22Rv1 (cell line): Measurements from ENCODE around the gene KRT27.

Experiments used
- H3K27ac ChIP-seq: fragments of 450-650 bp; 2 replicates; pipeline ENCODE4 v1.5.1; 2017
- ZFX ChIP-seq: fragments of 450-650 bp; IDR thresholded peaks from 2 replicates; pipeline ENCODE4 v1.6.1; 2017; ENCODE audit warnings: antibody characterized with exemption, borderline replicate concordance
- TF ChIP-seq, protein P1 (sequence below): fragments of 450-650 bp; IDR thresholded peaks from 2 replicates; pipeline ENCODE4 v1.5.1; 2017; ENCODE audit warnings: mild to moderate bottlenecking

Gene KRT27

GRCh38 chr17:40806131-40806530 is 23.8 kb upstream of the KRT27 start:
- no peak for TF ChIP-seq ZFX
- TF ChIP-seq, protein P1, sequence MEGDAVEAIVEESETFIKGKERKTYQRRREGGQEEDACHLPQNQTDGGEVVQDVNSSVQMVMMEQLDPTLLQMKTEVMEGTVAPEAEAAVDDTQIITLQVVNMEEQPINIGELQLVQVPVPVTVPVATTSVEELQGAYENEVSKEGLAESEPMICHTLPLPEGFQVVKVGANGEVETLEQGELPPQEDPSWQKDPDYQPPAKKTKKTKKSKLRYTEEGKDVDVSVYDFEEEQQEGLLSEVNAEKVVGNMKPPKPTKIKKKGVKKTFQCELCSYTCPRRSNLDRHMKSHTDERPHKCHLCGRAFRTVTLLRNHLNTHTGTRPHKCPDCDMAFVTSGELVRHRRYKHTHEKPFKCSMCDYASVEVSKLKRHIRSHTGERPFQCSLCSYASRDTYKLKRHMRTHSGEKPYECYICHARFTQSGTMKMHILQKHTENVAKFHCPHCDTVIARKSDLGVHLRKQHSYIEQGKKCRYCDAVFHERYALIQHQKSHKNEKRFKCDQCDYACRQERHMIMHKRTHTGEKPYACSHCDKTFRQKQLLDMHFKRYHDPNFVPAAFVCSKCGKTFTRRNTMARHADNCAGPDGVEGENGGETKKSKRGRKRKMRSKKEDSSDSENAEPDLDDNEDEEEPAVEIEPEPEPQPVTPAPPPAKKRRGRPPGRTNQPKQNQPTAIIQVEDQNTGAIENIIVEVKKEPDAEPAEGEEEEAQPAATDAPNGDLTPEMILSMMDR = no peak
- H3K27ac ChIP-seq = no peak overlapping the region

DNA sequence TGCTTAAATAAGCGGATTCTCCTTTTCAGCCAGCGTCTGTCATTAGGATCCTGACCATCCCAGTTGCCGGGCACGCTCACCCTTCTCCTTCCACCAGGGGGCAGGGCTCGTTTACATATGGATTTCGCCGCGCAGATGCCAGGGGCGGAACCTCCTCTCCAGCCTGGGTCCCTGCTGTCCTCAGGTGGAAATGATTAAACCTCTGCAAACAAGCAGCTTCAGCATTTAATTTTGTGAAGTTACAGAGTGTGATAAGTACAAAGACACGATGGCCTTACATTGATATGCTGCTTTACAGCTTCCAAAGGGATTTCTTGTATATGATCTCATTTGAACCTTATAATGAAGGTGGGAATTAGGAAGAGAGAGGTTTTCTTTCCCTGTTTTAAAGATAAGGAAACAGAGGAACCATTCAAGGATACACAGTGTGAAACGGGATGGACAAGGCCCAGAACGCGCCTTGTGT is 21.3 kb upstream of the KRT27 start:
- TF ChIP-seq ZFX = no peak
- TF ChIP-seq, protein P1 = peak; percentile 93
- H3K27ac ChIP-seq = no peak overlapping the region

DNA sequence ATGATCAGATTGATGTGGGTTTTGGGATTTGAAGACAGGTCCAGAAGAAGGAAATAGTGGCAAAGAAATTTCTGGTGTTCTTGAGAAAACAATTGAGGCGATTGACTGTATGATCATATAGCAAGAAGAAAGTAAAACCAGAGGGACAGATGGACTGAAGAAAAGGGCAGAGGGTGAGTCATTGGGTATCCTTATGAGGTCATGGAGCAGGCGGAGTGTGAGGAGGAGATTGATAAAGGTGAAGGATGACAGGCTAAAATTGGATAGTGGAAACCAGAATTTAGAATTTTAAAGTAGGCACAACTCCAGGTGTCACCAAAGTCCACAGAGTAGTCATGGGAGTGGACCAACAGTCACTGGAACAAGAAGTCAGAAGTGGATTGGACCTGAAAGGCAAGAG is 18.8 kb upstream of the KRT27 start:
- no peak for TF ChIP-seq ZFX
- TF ChIP-seq, protein P1 = no peak
- no peak overlapping the region for H3K27ac ChIP-seq

- TF ChIP-seq ZFX = no peak
- H3K27ac ChIP-seq = no peak overlapping the region
Measured at GRCh38 chr17:40800381-40800780, 18.0 kb upstream of the KRT27 start.

GRCh38 chr17:40799859-40800258 is 17.5 kb upstream of the KRT27 start, which contains the start of gene KRT28:
Gene KRT28 (minus strand): TSS chr17:40799959. CDS start chr17:40799893, 66 bp downstream.
- no peak within 1 kb of the TSS for H3K27ac ChIP-seq
- no peak for TF ChIP-seq ZFX
- TF ChIP-seq, protein P1 = no peak

GRCh38 chr17:40796846-40797245 is 14.5 kb upstream of the KRT27 start:
- H3K27ac ChIP-seq = no peak overlapping the region
- TF ChIP-seq, protein P1 = no peak
- no peak for TF ChIP-seq ZFX

GRCh38 chr17:40795019-40795667 is 12.8 kb upstream of the KRT27 start:
- no peak overlapping the region for H3K27ac ChIP-seq
- TF ChIP-seq, protein P1 = no peak
- TF ChIP-seq ZFX = no peak
